Measurements from ENCODE around the gene INSYN2B. TPM values are rescaled to one million over a fixed set of nuclear protein-coding genes. Genes with fewer than 3 reads are reported as not detected.

INSYN2B gene
- polyA plus RNA-seq, 1 donor (not counting 4 experiments of a cell fraction or from before 2014, with no cell fraction given): 0.16 TPM

DNA sequence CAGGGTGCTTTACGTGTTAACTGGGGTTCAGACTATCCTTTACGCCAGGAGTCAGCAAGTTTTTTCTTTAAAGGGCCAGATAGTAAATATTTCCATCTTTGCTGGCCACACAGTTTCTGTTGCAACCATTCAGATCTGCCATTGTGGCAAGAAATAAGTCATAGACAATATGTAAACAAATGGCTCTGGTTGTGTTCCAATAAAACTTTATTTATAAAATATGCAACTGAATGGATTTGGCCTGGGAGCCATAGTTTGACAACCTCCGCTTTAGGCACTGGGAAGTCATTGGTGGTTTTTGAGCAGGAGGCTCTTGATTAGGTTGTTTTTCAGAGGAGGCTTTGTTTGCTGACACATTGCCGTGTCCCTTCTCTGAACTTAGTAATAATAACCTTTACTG lies 90.7 kb downstream of the INSYN2B start:
- H3K9me3 ChIP-seq (ENCODE audit: control insufficient read depth, low read depth, low read length): no peaks in the 10 kb centered on the region
- H3K4me1 ChIP-seq (ENCODE audit: control insufficient read depth, extremely low read depth, insufficient read depth, low read length): no peaks in the 10 kb centered on the region
- H2AFZ ChIP-seq (ENCODE audit: control insufficient read depth, low read length): no peak overlapping the region
- DNase-seq (ENCODE audit: low read depth, low spot score) (no peak), FAIRE-seq (no peak)
- TF ChIP-seq EZH2 (IDR thresholded peaks at IDR 0.05; ENCODE audit: low read length): no peak
- TF ChIP-seq, protein P1, sequence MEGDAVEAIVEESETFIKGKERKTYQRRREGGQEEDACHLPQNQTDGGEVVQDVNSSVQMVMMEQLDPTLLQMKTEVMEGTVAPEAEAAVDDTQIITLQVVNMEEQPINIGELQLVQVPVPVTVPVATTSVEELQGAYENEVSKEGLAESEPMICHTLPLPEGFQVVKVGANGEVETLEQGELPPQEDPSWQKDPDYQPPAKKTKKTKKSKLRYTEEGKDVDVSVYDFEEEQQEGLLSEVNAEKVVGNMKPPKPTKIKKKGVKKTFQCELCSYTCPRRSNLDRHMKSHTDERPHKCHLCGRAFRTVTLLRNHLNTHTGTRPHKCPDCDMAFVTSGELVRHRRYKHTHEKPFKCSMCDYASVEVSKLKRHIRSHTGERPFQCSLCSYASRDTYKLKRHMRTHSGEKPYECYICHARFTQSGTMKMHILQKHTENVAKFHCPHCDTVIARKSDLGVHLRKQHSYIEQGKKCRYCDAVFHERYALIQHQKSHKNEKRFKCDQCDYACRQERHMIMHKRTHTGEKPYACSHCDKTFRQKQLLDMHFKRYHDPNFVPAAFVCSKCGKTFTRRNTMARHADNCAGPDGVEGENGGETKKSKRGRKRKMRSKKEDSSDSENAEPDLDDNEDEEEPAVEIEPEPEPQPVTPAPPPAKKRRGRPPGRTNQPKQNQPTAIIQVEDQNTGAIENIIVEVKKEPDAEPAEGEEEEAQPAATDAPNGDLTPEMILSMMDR (optimal IDR thresholded peaks at IDR 0.05 in 1 of 3, IDR thresholded peaks at IDR 0.05 in 1 of 3, conservative IDR thresholded peaks at IDR 0.05 in 1 of 3; ENCODE audit: extremely low read depth in 1 of 3, insufficient read depth in 2 of 3, low read length in 3 of 3): no peak
- dilution Hi-C loops (cut with MboI; ENCODE audit: extremely low pct_ligation_motif_present, low sequenced_read_pairs): no loop called here
- no peaks in the 10 kb centered on the region for H3K27me3 ChIP-seq (ENCODE audit: control insufficient read depth, extremely low read depth, insufficient read depth, low read length)
- H3K79me2 ChIP-seq (ENCODE audit: control insufficient read depth, insufficient read depth, low read length): no peaks in the 10 kb centered on the region
- H3K9ac ChIP-seq (ENCODE audit: control insufficient read depth, extremely low read depth, insufficient read depth, low read length): no peak overlapping the region
- H3K36me3 ChIP-seq (ENCODE audit: control insufficient read depth in 2 of 2, extremely low read depth in 1 of 2, insufficient read depth in 2 of 2, low read length in 2 of 2): no peaks in the 10 kb centered on the region
- no peak overlapping the region for H3K4me3 ChIP-seq (ENCODE audit: control insufficient read depth in 2 of 3, extremely low read depth in 1 of 3, insufficient read depth in 2 of 3, low read depth in 1 of 3, low read length in 3 of 3)
- no peaks in the 10 kb centered on the region for H4K20me1 ChIP-seq (ENCODE audit: control insufficient read depth, extremely low read depth, insufficient read depth, low read length)
- H3K27ac ChIP-seq (ENCODE audit: control insufficient read depth, insufficient read depth, low read length): no peak overlapping the region
- H3K4me2 ChIP-seq (ENCODE audit: control insufficient read depth, extremely low read depth, insufficient read depth, low read depth, low read length): no peak overlapping the region
- no peaks in the 10 kb centered on the region for H3K9me1 ChIP-seq (ENCODE audit: control insufficient read depth, extremely low read depth, insufficient read depth, low read length)

DNA sequence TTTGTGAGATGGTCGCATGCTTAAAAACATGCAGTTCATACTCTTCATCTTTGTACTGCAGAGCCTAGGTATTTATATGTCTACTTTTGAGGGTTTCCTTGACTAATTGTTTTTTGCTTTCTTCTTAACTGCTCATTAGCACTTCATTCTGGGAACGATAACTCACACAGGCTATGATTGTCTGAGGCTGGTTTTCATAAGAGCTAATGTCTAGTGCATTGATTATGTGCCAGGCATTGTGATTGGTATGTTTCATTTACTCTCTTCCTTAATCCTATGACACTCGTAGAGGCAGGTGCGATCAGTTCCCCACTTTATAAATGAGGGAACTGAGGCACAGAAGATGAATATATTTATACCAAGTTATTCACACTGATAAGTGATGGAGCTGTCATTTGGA lies 93.6 kb downstream of the INSYN2B start:
- FAIRE-seq: no peak
- no peak overlapping the region for H3K27ac ChIP-seq (ENCODE audit: control insufficient read depth, insufficient read depth, low read length)
- no peaks in the 10 kb centered on the region for H4K20me1 ChIP-seq (ENCODE audit: control insufficient read depth, extremely low read depth, insufficient read depth, low read length)
- H3K9me1 ChIP-seq (ENCODE audit: control insufficient read depth, extremely low read depth, insufficient read depth, low read length): no peaks in the 10 kb centered on the region
- H3K4me3 ChIP-seq (ENCODE audit: control insufficient read depth in 2 of 3, extremely low read depth in 1 of 3, insufficient read depth in 2 of 3, low read depth in 1 of 3, low read length in 3 of 3): no peak overlapping the region
- H3K9me3 ChIP-seq (ENCODE audit: control insufficient read depth, low read depth, low read length): no peaks in the 10 kb centered on the region
- H3K9ac ChIP-seq (ENCODE audit: control insufficient read depth, extremely low read depth, insufficient read depth, low read length): no peak overlapping the region
- DNase-seq (ENCODE audit: low read depth, low spot score): no peak
- no peaks in the 10 kb centered on the region for H3K4me1 ChIP-seq (ENCODE audit: control insufficient read depth, extremely low read depth, insufficient read depth, low read length)
- no peak overlapping the region for H2AFZ ChIP-seq (ENCODE audit: control insufficient read depth, low read length)
- dilution Hi-C loops (cut with MboI; ENCODE audit: extremely low pct_ligation_motif_present, low sequenced_read_pairs): no loop called here
- H3K27me3 ChIP-seq (ENCODE audit: control insufficient read depth, extremely low read depth, insufficient read depth, low read length): no peaks in the 10 kb centered on the region
- H3K36me3 ChIP-seq (ENCODE audit: control insufficient read depth in 2 of 2, extremely low read depth in 1 of 2, insufficient read depth in 2 of 2, low read length in 2 of 2): no peaks in the 10 kb centered on the region
- H3K79me2 ChIP-seq (ENCODE audit: control insufficient read depth, insufficient read depth, low read length): no peaks in the 10 kb centered on the region
- TF ChIP-seq, protein P1 (optimal IDR thresholded peaks at IDR 0.05 in 1 of 3, IDR thresholded peaks at IDR 0.05 in 1 of 3, conservative IDR thresholded peaks at IDR 0.05 in 1 of 3; ENCODE audit: extremely low read depth in 1 of 3, insufficient read depth in 2 of 3, low read length in 3 of 3): no peak
- TF ChIP-seq EZH2 (IDR thresholded peaks at IDR 0.05; ENCODE audit: low read length): no peak
- H3K4me2 ChIP-seq (ENCODE audit: control insufficient read depth, extremely low read depth, insufficient read depth, low read depth, low read length): no peak overlapping the region
